SU-DHL-6 (cell line): ENCODE measurements around the gene GMDS.

Experiments
- EZH2phosphoT487 ChIP-seq: fragments of 200-600 bp; sonication (generic), shearing (Covaris generic); conservative IDR thresholded peaks from 2 replicates; pipeline ENCODE4 v1.6.1; 2018; ENCODE audit warnings: mild to moderate bottlenecking, antibody characterized with exemption, low read length, moderate library complexity, mixed read lengths
- TF ChIP-seq, protein P1 (sequence below): fragments of 200-600 bp; sonication (generic); IDR thresholded peaks from one replicate; pipeline ENCODE4 v1.5.1; 2017; ENCODE audit warnings: antibody characterized with exemption, mild to moderate bottlenecking, low read length, moderate library complexity; ENCODE audit not compliant: insufficient read depth, poor library complexity, severe bottlenecking

DNA sequence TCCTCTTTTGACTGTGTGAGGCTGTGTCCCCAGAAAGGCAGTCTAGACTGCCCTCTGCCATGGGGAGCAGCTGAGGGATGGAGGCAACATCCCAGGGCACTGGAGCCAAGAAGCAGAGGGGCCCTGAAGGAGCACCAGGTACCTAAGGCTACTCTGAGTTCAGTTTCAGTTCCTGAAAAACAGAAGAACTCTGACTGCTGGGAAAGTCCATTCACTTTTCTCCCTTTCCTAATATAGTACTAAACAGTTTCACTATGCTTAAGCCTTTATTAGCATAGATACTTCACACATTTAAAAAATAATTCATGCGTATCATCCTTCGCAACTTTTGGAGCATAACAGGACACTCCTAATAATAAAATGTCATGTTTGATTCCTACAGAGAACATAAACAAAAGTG is 505.7 kb downstream of the GMDS start:
- TF ChIP-seq, protein P1, sequence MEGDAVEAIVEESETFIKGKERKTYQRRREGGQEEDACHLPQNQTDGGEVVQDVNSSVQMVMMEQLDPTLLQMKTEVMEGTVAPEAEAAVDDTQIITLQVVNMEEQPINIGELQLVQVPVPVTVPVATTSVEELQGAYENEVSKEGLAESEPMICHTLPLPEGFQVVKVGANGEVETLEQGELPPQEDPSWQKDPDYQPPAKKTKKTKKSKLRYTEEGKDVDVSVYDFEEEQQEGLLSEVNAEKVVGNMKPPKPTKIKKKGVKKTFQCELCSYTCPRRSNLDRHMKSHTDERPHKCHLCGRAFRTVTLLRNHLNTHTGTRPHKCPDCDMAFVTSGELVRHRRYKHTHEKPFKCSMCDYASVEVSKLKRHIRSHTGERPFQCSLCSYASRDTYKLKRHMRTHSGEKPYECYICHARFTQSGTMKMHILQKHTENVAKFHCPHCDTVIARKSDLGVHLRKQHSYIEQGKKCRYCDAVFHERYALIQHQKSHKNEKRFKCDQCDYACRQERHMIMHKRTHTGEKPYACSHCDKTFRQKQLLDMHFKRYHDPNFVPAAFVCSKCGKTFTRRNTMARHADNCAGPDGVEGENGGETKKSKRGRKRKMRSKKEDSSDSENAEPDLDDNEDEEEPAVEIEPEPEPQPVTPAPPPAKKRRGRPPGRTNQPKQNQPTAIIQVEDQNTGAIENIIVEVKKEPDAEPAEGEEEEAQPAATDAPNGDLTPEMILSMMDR: no peak
- TF ChIP-seq EZH2phosphoT487: no peak
